Measurements from ENCODE around the gene CADM2. TPM values are rescaled to one million over a fixed set of nuclear protein-coding genes. Genes with fewer than 3 reads are reported as not detected.
A peak's percentile ranks its signal among the peaks of the same experiment; 100 is the strongest.

The CADM2 gene
- total RNA-seq, 8 experiments from 2014 or later: 0.15 to 19.2 (median 4.8) TPM

- in situ Hi-C loops (cut with MboI; ENCODE audit: low pct_unique_long_range_greater_than_20kb in 2 of 9, low sequenced_read_pairs in 9 of 9, unreplicated experiment in 9 of 9): loop anchor here in 1 of 9 experiments (25.0 kb wide), 1 partner anchor 741 kb away; no protein-coding TSS in a partner anchor
- ATAC-seq (replicated peaks in 6 of 8): peak in 4 of 8 experiments; percentile 40 to 82 (median 49)
- Histone ChIP-seq H3K27ac (no peak overlapping the region), H3K4me3 (no peak overlapping the region), H3K4me1 (replicated peaks in 1 of 2) (no peaks in the 10 kb centered on the region)
- WGBS, 10 experiments: 0 to 100% (median 71%) methylated on average over 1 of the region's 1 CpG; no CpG with 5 or more reads in 1 of the 10 experiments
Measured at GRCh38 chr3:85821130-85821756, 862.5 kb downstream of the CADM2 start.

GRCh38 chr3:85835857-85836440 lies 877.2 kb downstream of the CADM2 start:
- in situ Hi-C loops (cut with MboI; ENCODE audit: low pct_unique_long_range_greater_than_20kb in 2 of 9, low sequenced_read_pairs in 9 of 9, unreplicated experiment in 9 of 9): no loop called here
- H3K4me3 ChIP-seq: no peak overlapping the region
- H3K27ac ChIP-seq: no peak overlapping the region
- peaks cover 0 to 20% of the 10 kb centered on the region in 2 donors for H3K4me1 ChIP-seq (replicated peaks in 1 of 2)
- WGBS, 10 experiments: 0 to 100% (median 70%) methylated on average over 1 of the region's 1 CpG; no CpG with 5 or more reads in 4 of the 10 experiments
- ATAC-seq (replicated peaks in 6 of 8): no peak

- in situ Hi-C loops (cut with MboI; ENCODE audit: low pct_unique_long_range_greater_than_20kb in 2 of 9, low sequenced_read_pairs in 9 of 9, unreplicated experiment in 9 of 9): no loop called here
- H3K27ac ChIP-seq: no peak overlapping the region
- no peak overlapping the region for H3K4me3 ChIP-seq
- H3K4me1 ChIP-seq (replicated peaks in 1 of 2): peaks cover 0 to 20% of the 10 kb centered on the region in 2 donors
- WGBS, 10 experiments: 4 to 100% (median 88%) methylated on average over 1 to 3 of the region's 3 CpGs
- no peak for ATAC-seq (replicated peaks in 6 of 8)
Measured at GRCh38 chr3:85837402-85837801, 878.6 kb downstream of the CADM2 start.

- Histone ChIP-seq H3K4me3 (no peak overlapping the region), H3K27ac (no peak overlapping the region), H3K4me1 (replicated peaks in 1 of 2) (peaks cover 0 to 20% of the 10 kb centered on the region in 2 donors)
- in situ Hi-C loops (cut with MboI; ENCODE audit: low pct_unique_long_range_greater_than_20kb in 2 of 9, low sequenced_read_pairs in 9 of 9, unreplicated experiment in 9 of 9): no loop called here
- peak in 1 of 8 experiments; percentile 58 for ATAC-seq (replicated peaks in 6 of 8)
- 0 to 67% (median 36%) methylated on average over 1 of the region's 1 CpG; no CpG with 5 or more reads in 3 of the 10 experiments for WGBS, 10 experiments
Measured at GRCh38 chr3:85838921-85839320, 880.1 kb downstream of the CADM2 start.

GRCh38 chr3:85842081-85842480 lies 883.3 kb downstream of the CADM2 start:
- no peak overlapping the region for H3K27ac ChIP-seq
- 0 to 100% (median 90%) methylated on average over 1 to 3 of the region's 3 CpGs; no CpG with 5 or more reads in 1 of the 10 experiments for WGBS, 10 experiments
- no peak for ATAC-seq (replicated peaks in 6 of 8)
- in situ Hi-C loops (cut with MboI; ENCODE audit: low pct_unique_long_range_greater_than_20kb in 2 of 9, low sequenced_read_pairs in 9 of 9, unreplicated experiment in 9 of 9): no loop called here
- H3K4me3 ChIP-seq: no peak overlapping the region
- peaks cover 0 to 12% of the 10 kb centered on the region in 2 donors for H3K4me1 ChIP-seq (replicated peaks in 1 of 2)

GRCh38 chr3:85846940-85847339 lies 888.2 kb downstream of the CADM2 start:
- in situ Hi-C loops (cut with MboI; ENCODE audit: low pct_unique_long_range_greater_than_20kb in 2 of 9, low sequenced_read_pairs in 9 of 9, unreplicated experiment in 9 of 9): no loop called here
- Histone ChIP-seq H3K4me1 (replicated peaks in 1 of 2) (no peaks in the 10 kb centered on the region), H3K4me3 (no peak overlapping the region), H3K27ac (no peak overlapping the region)
- no peak for ATAC-seq (replicated peaks in 6 of 8)

GRCh38 chr3:85851071-85851470 lies 892.3 kb downstream of the CADM2 start:
- no peak for ATAC-seq (replicated peaks in 6 of 8)
- Histone ChIP-seq H3K4me1 (replicated peaks in 1 of 2) (no peaks in the 10 kb centered on the region), H3K4me3 (no peak overlapping the region), H3K27ac (no peak overlapping the region)
- in situ Hi-C loops (cut with MboI; ENCODE audit: low pct_unique_long_range_greater_than_20kb in 2 of 9, low sequenced_read_pairs in 9 of 9, unreplicated experiment in 9 of 9): no loop called here

GRCh38 chr3:85853805-85854204 lies 895.0 kb downstream of the CADM2 start:
- Histone ChIP-seq H3K4me3 (no peak overlapping the region), H3K4me1 (replicated peaks in 1 of 2) (no peaks in the 10 kb centered on the region), H3K27ac (no peak overlapping the region)
- in situ Hi-C loops (cut with MboI; ENCODE audit: low pct_unique_long_range_greater_than_20kb in 2 of 9, low sequenced_read_pairs in 9 of 9, unreplicated experiment in 9 of 9): no loop called here
- 7 to 100% (median 55%) methylated on average over 1 to 2 of the region's 2 CpGs; no CpG with 5 or more reads in 1 of the 10 experiments for WGBS, 10 experiments
- ATAC-seq (replicated peaks in 6 of 8): no peak

GRCh38 chr3:85862893-85863455 lies 904.2 kb downstream of the CADM2 start:
- in situ Hi-C loops (cut with MboI; ENCODE audit: low pct_unique_long_range_greater_than_20kb in 2 of 9, low sequenced_read_pairs in 9 of 9, unreplicated experiment in 9 of 9): no loop called here
- Histone ChIP-seq H3K27ac (no peak overlapping the region), H3K4me1 (replicated peaks in 1 of 2) (no peaks in the 10 kb centered on the region), H3K4me3 (no peak overlapping the region)
- no peak for ATAC-seq (replicated peaks in 6 of 8)

- Histone ChIP-seq H3K27ac (no peak overlapping the region), H3K4me1 (replicated peaks in 1 of 2) (no peaks in the 10 kb centered on the region), H3K4me3 (no peak overlapping the region)
- in situ Hi-C loops (cut with MboI; ENCODE audit: low pct_unique_long_range_greater_than_20kb in 2 of 9, low sequenced_read_pairs in 9 of 9, unreplicated experiment in 9 of 9): no loop called here
- 0 to 100% (median 80%) methylated on average over 1 of the region's 1 CpG for WGBS, 10 experiments
- ATAC-seq (replicated peaks in 6 of 8): no peak
Measured at GRCh38 chr3:85864896-85865295, 906.1 kb downstream of the CADM2 start.

- ATAC-seq (replicated peaks in 6 of 8): no peak
- H3K4me1 ChIP-seq (replicated peaks in 1 of 2): no peaks in the 10 kb centered on the region
- in situ Hi-C loops (cut with MboI; ENCODE audit: low pct_unique_long_range_greater_than_20kb in 2 of 9, low sequenced_read_pairs in 9 of 9, unreplicated experiment in 9 of 9): no loop called here
- no peak overlapping the region for H3K27ac ChIP-seq
- H3K4me3 ChIP-seq: no peak overlapping the region
- 0 to 100% (median 90%) methylated on average over 1 to 3 of the region's 3 CpGs for WGBS, 10 experiments
Measured at GRCh38 chr3:85867072-85867471, 908.3 kb downstream of the CADM2 start.

- Histone ChIP-seq H3K27ac (no peak overlapping the region), H3K4me1 (replicated peaks in 1 of 2) (no peaks in the 10 kb centered on the region), H3K4me3 (no peak overlapping the region)
- ATAC-seq (replicated peaks in 6 of 8): no peak
- in situ Hi-C loops (cut with MboI; ENCODE audit: low pct_unique_long_range_greater_than_20kb in 2 of 9, low sequenced_read_pairs in 9 of 9, unreplicated experiment in 9 of 9): no loop called here
Measured at GRCh38 chr3:85875589-85875988, 916.8 kb downstream of the CADM2 start.

- no peaks in the 10 kb centered on the region for H3K4me1 ChIP-seq (replicated peaks in 1 of 2)
- no peak overlapping the region for H3K27ac ChIP-seq
- H3K4me3 ChIP-seq: no peak overlapping the region
- in situ Hi-C loops (cut with MboI; ENCODE audit: low pct_unique_long_range_greater_than_20kb in 2 of 9, low sequenced_read_pairs in 9 of 9, unreplicated experiment in 9 of 9): no loop called here
- no peak for ATAC-seq (replicated peaks in 6 of 8)
Measured at GRCh38 chr3:85877631-85878030, 918.8 kb downstream of the CADM2 start.

GRCh38 chr3:85881833-85882393 lies 923.1 kb downstream of the CADM2 start:
- ATAC-seq (replicated peaks in 6 of 8): no peak
- in situ Hi-C loops (cut with MboI; ENCODE audit: low pct_unique_long_range_greater_than_20kb in 2 of 9, low sequenced_read_pairs in 9 of 9, unreplicated experiment in 9 of 9): no loop called here
- Histone ChIP-seq H3K4me3 (no peak overlapping the region), H3K4me1 (replicated peaks in 1 of 2) (no peaks in the 10 kb centered on the region), H3K27ac (no peak overlapping the region)
- WGBS, 10 experiments: 18 to 100% (median 87%) methylated on average over 1 to 4 of the region's 6 CpGs; no CpG with 5 or more reads in 4 of the 10 experiments
